Measurements from ENCODE around the gene LRMDA. TPM values are rescaled to one million over a fixed set of nuclear protein-coding genes. Genes with fewer than 3 reads are reported as not detected.

Gene LRMDA
- total and polyA plus RNA-seq, 10 of the 15 experiments (the other 5 are each of a cell fraction or from before 2014, with no cell fraction given), result 0.07 to 0.54 (median 0.29) TPM; not detected in 4

DNA sequence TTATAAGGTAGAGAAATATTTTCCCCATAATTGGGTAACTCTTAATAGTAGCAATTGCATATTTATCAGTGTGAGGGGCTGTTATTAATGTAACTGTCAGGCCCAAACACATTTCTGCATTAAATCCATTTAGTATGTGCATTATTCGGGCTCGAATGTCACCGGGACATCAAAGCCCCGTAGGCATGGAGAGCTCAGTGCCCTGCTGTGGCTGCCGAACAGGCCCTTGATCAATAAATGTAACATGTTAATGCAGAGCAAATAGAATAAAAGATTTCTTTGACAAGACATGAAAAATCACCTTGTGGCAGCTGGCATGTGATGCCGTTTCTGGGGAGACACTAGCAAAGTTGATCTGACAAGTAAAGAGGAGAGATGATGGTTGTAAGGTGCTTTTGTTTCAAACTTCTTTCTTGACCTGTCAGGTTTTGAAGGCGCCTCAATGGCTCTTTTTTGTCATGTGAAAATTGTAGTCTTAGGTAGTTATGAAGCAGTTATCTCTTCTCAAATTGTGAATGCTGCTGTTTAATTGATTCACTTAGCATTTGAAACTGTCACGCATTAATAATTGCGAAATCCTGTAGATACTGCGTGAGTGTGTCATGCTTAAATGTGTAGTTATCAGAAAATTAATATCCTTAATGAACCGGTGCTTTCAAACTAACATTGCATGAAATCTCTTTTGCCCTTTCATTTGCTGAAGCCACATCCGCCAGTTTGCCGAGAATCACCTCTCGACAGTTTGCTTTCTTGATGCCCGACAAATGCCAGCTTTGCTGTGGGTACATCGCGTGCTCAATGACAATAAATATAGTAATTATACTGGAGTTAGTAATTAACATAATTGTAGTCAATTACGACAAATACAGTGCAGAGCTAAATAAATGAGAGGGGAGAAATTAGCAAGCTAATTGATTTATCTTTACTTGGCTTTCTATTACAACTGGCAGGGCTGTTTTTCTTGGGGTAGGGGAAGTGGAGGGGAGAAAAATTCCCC, 19.5 kb downstream of the LRMDA start (continued):
- TF ChIP-seq BHLHE40 (IDR thresholded peaks at IDR 0.05; ENCODE audit: borderline replicate concordance in 1 of 2, low read depth in 2 of 2, low read length in 1 of 2) (no peak), POLR2AphosphoS5 (IDR thresholded peaks at IDR 0.05; ENCODE audit: low read length) (no peak)
- TF ChIP-seq, protein P1, sequence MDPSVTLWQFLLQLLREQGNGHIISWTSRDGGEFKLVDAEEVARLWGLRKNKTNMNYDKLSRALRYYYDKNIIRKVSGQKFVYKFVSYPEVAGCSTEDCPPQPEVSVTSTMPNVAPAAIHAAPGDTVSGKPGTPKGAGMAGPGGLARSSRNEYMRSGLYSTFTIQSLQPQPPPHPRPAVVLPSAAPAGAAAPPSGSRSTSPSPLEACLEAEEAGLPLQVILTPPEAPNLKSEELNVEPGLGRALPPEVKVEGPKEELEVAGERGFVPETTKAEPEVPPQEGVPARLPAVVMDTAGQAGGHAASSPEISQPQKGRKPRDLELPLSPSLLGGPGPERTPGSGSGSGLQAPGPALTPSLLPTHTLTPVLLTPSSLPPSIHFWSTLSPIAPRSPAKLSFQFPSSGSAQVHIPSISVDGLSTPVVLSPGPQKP (IDR thresholded peaks at IDR 0.05; ENCODE audit: low read depth, low read length), result no peak

DNA sequence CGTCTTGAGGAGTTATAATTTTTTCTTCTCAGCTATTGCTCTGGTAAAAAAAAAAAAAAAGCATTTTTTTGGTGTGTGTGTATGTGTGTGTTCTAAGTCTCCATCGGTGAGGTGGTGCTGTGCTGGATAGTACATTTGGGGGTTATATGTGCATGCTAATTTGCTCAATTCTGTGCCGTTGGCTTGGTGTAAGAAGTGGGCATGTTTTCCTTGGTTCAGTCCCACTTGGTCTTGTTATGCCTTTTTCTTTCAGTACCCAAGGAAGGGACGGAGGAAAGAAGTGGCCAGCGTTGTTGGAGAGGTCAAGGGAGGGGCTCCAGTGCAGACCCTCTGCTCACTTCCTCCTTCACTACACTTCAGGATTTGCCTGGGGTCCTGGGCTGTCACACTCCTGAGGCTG, 20.4 kb downstream of the LRMDA start:
- POLR2A ChIA-PET, result interaction anchor here (1.0 to 1.7 kb wide), 2 partner anchors 22 to 30 kb away, joined by 3 read pairs; no protein-coding TSS in a partner anchor
- ATAC-seq, result no peak
- TF ChIP-seq ZNF207 (IDR thresholded peaks at IDR 0.05; ENCODE audit: borderline replicate concordance) (no peak), GABPA (IDR thresholded peaks at IDR 0.05; ENCODE audit: low read depth) (no peak), IKZF2 (IDR thresholded peaks at IDR 0.05) (no peak), NR2F1 (conservative IDR thresholded peaks at IDR 0.05) (no peak), IRF4 (IDR thresholded peaks at IDR 0.05; ENCODE audit: low read depth, low read length) (no peak), NFYB (IDR thresholded peaks at IDR 0.05; ENCODE audit: insufficient read depth, low read depth, low read length) (no peak), MTA2 (IDR thresholded peaks at IDR 0.05; ENCODE audit: low read depth) (no peak), PML (IDR thresholded peaks at IDR 0.05; ENCODE audit: low read length) (no peak), PAX8 (IDR thresholded peaks at IDR 0.05) (no peak), SPI1 (IDR thresholded peaks at IDR 0.05; ENCODE audit: borderline replicate concordance, insufficient read depth, low read depth, low read length) (no peak), SUPT20H (IDR thresholded peaks at IDR 0.05; ENCODE audit: borderline replicate concordance, control insufficient read depth, low read depth, low read length) (no peak), POU2F2 (IDR thresholded peaks at IDR 0.05; ENCODE audit: borderline replicate concordance, low read depth, low read length) (no peak), EED (IDR thresholded peaks at IDR 0.05; ENCODE audit: low read depth) (no peak), BCL11A (IDR thresholded peaks at IDR 0.05; ENCODE audit: low read depth, low read length) (no peak)
- TF ChIP-seq, protein P2, sequence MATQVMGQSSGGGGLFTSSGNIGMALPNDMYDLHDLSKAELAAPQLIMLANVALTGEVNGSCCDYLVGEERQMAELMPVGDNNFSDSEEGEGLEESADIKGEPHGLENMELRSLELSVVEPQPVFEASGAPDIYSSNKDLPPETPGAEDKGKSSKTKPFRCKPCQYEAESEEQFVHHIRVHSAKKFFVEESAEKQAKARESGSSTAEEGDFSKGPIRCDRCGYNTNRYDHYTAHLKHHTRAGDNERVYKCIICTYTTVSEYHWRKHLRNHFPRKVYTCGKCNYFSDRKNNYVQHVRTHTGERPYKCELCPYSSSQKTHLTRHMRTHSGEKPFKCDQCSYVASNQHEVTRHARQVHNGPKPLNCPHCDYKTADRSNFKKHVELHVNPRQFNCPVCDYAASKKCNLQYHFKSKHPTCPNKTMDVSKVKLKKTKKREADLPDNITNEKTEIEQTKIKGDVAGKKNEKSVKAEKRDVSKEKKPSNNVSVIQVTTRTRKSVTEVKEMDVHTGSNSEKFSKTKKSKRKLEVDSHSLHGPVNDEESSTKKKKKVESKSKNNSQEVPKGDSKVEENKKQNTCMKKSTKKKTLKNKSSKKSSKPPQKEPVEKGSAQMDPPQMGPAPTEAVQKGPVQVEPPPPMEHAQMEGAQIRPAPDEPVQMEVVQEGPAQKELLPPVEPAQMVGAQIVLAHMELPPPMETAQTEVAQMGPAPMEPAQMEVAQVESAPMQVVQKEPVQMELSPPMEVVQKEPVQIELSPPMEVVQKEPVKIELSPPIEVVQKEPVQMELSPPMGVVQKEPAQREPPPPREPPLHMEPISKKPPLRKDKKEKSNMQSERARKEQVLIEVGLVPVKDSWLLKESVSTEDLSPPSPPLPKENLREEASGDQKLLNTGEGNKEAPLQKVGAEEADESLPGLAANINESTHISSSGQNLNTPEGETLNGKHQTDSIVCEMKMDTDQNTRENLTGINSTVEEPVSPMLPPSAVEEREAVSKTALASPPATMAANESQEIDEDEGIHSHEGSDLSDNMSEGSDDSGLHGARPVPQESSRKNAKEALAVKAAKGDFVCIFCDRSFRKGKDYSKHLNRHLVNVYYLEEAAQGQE (IDR thresholded peaks at IDR 0.05; ENCODE audit: low read depth, low read length), result no peak

More for the DNA sequence above, 20.4 kb downstream of the LRMDA start:
- H3K4me3 ChIP-seq, result no peak overlapping the region
- SMC1A ChIA-PET (ENCODE audit: uncharacterized antibody, unreplicated experiment), result interaction anchor here (1.1 to 2.4 kb wide), 4 partner anchors 10 to 325 kb away, joined by 3 to 7 read pairs (median 5); no protein-coding TSS in a partner anchor
- H3K27ac ChIP-seq (ENCODE audit: control insufficient read depth, insufficient read depth), result no peak overlapping the region
- no peaks in the 10 kb centered on the region for H3K79me2 ChIP-seq (ENCODE audit: control insufficient read depth, insufficient read depth, low read length)
- H2AFZ ChIP-seq (ENCODE audit: control insufficient read depth, low read depth, low read length), result no peak overlapping the region
- WGBS (ENCODE audit: insufficient coverage, insufficient replicate concordance, low lambda C conversion rate, missing lambda C conversion rate), result 15% methylated on average over 5 of the region's 5 CpGs
- no peak overlapping the region for H3K4me2 ChIP-seq (ENCODE audit: control insufficient read depth, insufficient read depth)
- H3K9me3 ChIP-seq (replicated peaks; ENCODE audit: control insufficient read depth, insufficient read depth, low read length), result no peaks in the 10 kb centered on the region
- no peak overlapping the region for H3K9ac ChIP-seq (ENCODE audit: control insufficient read depth, insufficient read depth, low read length)
- DNase-seq (ENCODE audit: low read depth, low spot score) (no peak), FAIRE-seq (no peak)
- H3K4me1 ChIP-seq (ENCODE audit: control insufficient read depth, insufficient read depth, low read length), result no peaks in the 10 kb centered on the region
- H4K20me1 ChIP-seq (ENCODE audit: control insufficient read depth, insufficient read depth), result no peaks in the 10 kb centered on the region
- H3K27me3 ChIP-seq (replicated peaks in 1 of 2; ENCODE audit: control insufficient read depth in 2 of 2, insufficient read depth in 2 of 2, low read length in 1 of 2), result no peaks in the 10 kb centered on the region; a peak in 1 of 4 replicates
- no TSS peak for BruUV-seq (replicated peaks)
- in situ Hi-C loops (cut with MboI) (no loop called here), intact Hi-C loops (cut with micrococcal nuclease; ENCODE audit: unreplicated experiment) (no loop called here)
- CTCF ChIA-PET, result interaction anchor here (1.3 kb wide), 2 partner anchors 10 to 48 kb away, joined by 3 read pairs; no protein-coding TSS in a partner anchor
- H3K36me3 ChIP-seq (ENCODE audit: control insufficient read depth in 2 of 2, insufficient read depth in 2 of 2, low read length in 1 of 2), result no peaks in the 10 kb centered on the region
- RAD21 ChIA-PET (ENCODE audit: unreplicated experiment), result interaction anchor here (0.7 kb wide), 1 partner anchor 168 kb away, joined by 3 read pairs; no protein-coding TSS in a partner anchor

Data from GM12878 (cell line).